Measurements from ENCODE around the gene ATAD2B.

Gene ATAD2B

DNA sequence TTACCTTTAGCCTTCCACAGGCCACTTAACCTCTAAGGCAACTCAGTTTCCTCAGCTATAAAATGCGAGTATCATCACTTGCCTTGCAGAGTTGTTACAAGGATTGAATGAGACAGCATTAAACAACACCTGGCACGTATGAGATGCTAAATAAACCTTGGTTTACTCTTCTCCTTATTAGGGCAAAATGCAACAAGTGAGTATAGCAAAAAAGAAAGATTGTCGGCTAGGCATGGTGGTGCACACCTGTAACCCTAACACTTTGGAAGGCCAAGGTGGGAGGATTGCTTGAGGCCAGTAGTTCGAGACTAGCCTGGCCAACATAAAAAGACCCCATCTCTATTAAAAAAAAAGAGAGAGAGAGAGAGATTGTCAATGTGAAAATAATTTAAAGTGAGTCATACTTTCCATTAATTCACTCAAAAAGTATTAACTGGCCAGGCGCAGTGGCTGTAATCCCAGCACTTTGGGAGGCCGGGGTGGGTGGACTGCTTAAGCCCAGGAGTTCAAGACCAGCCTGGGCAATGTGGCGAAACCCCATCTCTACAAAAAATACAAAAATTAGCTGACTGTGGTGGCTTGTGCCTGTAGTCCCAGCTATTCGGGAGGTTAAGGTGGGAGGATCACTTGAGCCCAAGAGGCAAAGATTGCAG is 8.0 kb downstream of the ATAD2B start:
- Histone ChIP-seq H3K4me3 (ENCODE audit: low read depth in 1 of 2, low read length in 1 of 2) (no peak overlapping the region), H3K4me1 (ENCODE audit: control insufficient read depth in 1 of 2, insufficient read depth in 1 of 2, low read depth in 1 of 2, low read length in 1 of 2) (no peaks in the 10 kb centered on the region), H3K9me3 (no peaks in the 10 kb centered on the region), H3K36me3 (no peaks in the 10 kb centered on the region), H3K27me3 (no peaks in the 10 kb centered on the region), H3K27ac (no peak overlapping the region)
- TF ChIP-seq, protein P1, sequence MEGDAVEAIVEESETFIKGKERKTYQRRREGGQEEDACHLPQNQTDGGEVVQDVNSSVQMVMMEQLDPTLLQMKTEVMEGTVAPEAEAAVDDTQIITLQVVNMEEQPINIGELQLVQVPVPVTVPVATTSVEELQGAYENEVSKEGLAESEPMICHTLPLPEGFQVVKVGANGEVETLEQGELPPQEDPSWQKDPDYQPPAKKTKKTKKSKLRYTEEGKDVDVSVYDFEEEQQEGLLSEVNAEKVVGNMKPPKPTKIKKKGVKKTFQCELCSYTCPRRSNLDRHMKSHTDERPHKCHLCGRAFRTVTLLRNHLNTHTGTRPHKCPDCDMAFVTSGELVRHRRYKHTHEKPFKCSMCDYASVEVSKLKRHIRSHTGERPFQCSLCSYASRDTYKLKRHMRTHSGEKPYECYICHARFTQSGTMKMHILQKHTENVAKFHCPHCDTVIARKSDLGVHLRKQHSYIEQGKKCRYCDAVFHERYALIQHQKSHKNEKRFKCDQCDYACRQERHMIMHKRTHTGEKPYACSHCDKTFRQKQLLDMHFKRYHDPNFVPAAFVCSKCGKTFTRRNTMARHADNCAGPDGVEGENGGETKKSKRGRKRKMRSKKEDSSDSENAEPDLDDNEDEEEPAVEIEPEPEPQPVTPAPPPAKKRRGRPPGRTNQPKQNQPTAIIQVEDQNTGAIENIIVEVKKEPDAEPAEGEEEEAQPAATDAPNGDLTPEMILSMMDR (IDR thresholded peaks at IDR 0.05) = no peak

DNA sequence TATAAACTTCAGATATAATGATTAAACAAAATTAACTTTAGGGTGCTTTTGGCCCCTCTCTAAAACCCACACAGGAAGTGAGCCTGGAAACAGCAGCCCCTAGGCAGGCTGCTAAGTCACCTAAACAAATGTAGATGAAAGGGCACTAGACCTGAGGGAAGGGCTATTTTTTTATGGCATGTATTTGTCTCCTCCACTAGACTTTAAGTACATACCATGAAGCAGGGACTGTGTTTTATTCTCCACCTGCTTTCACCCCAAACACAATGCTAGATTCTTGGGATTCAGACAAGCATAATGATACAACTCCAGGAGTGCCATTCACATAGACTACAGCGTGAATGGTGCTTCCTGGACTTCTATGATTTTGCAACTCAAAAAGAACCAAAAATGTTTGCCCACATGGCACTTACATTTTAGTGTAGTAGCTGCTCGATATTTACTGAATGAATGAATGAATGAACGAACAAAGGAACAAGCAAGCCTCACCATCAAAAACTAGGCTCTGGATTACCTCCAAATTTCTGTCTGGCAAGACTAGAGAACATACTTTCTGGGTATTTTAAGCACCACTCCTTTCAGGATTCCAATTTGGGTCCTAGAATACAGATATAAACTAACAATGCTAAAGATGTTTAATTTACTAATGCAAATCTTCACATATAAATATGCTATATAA is 10.1 kb downstream of the ATAD2B start:
- TF ChIP-seq, protein P1 (IDR thresholded peaks at IDR 0.05) = no peak
- no peak overlapping the region for H3K27ac ChIP-seq
- H3K4me1 ChIP-seq (ENCODE audit: control insufficient read depth in 1 of 2, insufficient read depth in 1 of 2, low read depth in 1 of 2, low read length in 1 of 2) = no peaks in the 10 kb centered on the region

DNA sequence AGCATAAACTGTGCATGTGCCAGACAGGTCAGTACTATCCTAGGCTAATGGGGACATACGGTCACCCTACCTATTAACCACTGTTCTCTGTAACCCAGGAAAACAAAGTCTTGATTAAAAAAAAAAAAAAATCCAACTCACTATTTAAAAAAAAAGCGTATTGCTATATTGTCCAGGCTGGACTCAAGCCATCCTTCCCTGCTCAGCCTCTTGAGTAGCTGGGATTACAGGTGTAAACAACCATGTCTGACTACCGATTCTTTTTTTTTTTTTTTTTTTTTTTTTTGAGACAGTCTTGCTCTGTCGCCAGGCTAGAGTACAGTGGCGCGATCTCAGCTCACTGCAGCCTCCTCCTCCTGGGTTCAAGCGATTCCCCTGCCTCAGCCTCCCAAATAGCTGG is 11.6 kb downstream of the ATAD2B start:
- no peaks in the 10 kb centered on the region for H3K36me3 ChIP-seq
- no peaks in the 10 kb centered on the region for H3K4me1 ChIP-seq (ENCODE audit: control insufficient read depth in 1 of 2, insufficient read depth in 1 of 2, low read depth in 1 of 2, low read length in 1 of 2)
- TF ChIP-seq, protein P1 (IDR thresholded peaks at IDR 0.05) = no peak
- no peak overlapping the region for H3K4me3 ChIP-seq (ENCODE audit: low read depth in 1 of 2, low read length in 1 of 2)
- no peaks in the 10 kb centered on the region for H3K9me3 ChIP-seq
- no peak overlapping the region for H3K27ac ChIP-seq
- H3K27me3 ChIP-seq = no peaks in the 10 kb centered on the region

More for the DNA sequence above, 10.1 kb downstream of the ATAD2B start:
- H3K36me3 ChIP-seq = no peaks in the 10 kb centered on the region
- H3K4me3 ChIP-seq (ENCODE audit: low read depth in 1 of 2, low read length in 1 of 2) = no peak overlapping the region
- no peaks in the 10 kb centered on the region for H3K27me3 ChIP-seq
- H3K9me3 ChIP-seq = no peaks in the 10 kb centered on the region

DNA sequence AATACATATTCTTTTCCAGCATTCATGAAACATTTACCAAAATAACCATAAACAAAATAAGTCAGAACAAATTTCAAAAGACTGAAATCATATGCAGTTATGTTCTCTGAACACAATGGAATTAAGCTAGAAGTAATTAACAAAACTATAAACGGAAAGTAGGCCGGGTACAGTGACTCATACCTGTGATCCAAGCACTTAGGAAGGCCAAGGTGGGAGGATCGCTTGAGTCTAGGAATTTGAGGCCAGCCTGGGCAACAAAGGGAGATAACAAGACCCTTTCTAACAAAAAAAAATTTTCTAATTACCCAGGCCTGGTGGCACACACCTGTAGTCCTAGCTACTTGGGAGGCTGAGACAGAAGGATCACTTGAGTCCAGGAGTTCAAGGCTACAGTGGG is 14.9 kb downstream of the ATAD2B start:
- Histone ChIP-seq H3K9me3 (no peaks in the 10 kb centered on the region), H3K36me3 (no peaks in the 10 kb centered on the region), H3K27me3 (no peaks in the 10 kb centered on the region), H3K4me3 (ENCODE audit: low read depth in 1 of 2, low read length in 1 of 2) (no peak overlapping the region), H3K4me1 (ENCODE audit: control insufficient read depth in 1 of 2, insufficient read depth in 1 of 2, low read depth in 1 of 2, low read length in 1 of 2) (no peaks in the 10 kb centered on the region), H3K27ac (no peak overlapping the region)
- TF ChIP-seq, protein P1 (IDR thresholded peaks at IDR 0.05) = no peak

DNA sequence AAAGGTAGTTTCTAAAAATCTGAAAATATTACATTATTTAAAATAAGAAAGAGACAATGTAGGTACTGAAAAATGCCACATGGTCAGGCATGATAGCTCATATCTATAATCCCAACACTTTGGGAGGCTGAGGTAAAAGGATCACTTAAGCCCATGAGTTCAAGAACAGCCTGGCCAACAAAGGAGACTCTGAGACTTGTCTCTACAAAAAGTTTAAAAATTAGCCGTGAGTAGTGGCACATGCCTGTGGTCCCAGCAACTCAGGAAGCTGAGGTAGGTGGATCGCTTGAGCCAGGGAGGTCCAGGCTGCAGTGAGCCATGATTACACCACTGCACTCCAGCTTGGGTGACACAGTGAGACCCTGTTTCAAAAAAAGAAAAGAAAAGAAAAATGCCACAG is 21.8 kb downstream of the ATAD2B start:
- TF ChIP-seq, protein P1 (IDR thresholded peaks at IDR 0.05) = no peak
- Histone ChIP-seq H3K9me3 (no peaks in the 10 kb centered on the region), H3K27ac (no peak overlapping the region), H3K4me1 (ENCODE audit: control insufficient read depth in 1 of 2, insufficient read depth in 1 of 2, low read depth in 1 of 2, low read length in 1 of 2) (peaks cover 9 to 12% of the 10 kb centered on the region in 2 experiments), H3K36me3 (no peaks in the 10 kb centered on the region), H3K4me3 (ENCODE audit: low read depth in 1 of 2, low read length in 1 of 2) (no peak overlapping the region), H3K27me3 (no peaks in the 10 kb centered on the region)

All from neutrophil (primary cell).